HG03025 (cell line): Measurements from ENCODE around the gene ANKFN1.

ENCODE experiments used
- ATAC-seq: cut with Tn5 transposase; IDR thresholded peaks from one replicate; pipeline ENCODE4 v1.9.1; 2021; ENCODE audit warnings: mild to moderate bottlenecking, moderate library complexity; ENCODE audit not compliant: unreplicated experiment, low FRiP score

Gene ANKFN1

DNA sequence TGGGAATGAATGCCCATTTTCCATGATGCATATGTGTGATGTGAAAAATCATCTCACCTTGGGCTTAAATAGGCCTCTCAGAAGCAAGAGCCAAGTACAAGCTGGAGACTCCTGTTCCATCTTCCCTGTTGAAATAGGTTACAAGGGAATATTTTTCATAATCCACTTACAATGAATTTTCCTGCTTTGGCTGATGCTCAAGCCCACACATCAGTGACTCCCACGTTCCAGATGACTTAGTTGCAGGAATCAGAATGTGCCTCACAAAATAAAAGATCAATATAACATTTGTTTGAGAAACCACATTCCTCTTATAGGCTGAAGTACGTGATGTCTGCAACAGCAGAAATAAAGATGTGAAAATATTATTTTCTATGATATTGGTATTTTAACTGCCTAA is 24.1 kb downstream of the ANKFN1 start:
- no peak for ATAC-seq

- no peak for ATAC-seq
These were observed 24.9 kb downstream of the ANKFN1 start for GRCh38 chr17:56178203-56178602.

DNA sequence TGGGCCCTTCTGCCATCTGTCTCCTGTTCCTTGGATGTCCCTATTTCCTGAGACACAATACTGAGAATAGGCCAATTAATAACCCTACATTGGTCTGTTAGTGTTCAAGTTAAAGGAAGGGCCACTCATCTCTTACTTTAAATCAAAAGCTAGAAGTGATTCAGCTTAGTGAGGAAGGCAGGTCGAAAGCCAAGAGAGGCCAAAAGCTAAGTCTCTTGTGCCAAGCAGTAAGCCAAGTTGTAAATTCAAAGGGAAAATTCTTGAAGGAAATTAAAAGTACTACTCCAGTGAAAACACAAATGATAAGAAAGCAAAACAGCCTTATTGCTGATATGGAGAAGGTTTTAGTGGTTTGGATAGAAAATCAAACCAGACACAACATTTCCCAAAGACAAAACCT is 28.8 kb downstream of the ANKFN1 start:
- no peak for ATAC-seq

DNA sequence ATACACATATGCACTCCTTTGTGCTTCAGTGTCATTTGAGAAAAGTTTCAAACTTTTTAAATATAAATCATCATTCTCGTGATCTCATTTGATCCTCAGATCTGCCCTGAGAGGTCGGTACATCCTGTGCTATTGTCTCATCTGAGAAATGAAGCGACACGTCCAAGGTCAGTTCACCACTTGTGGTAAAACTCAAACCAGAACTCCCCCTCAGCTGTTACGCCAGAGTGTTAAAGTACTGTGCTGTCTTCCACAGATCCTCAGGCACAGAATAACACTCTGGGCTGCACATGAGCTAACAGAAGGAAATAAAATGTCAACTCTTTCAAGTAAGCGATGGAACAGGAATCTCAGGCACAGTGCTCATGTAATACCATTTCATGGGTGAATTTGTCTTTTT is 31.4 kb downstream of the ANKFN1 start:
- ATAC-seq, result no peak

- no peak for ATAC-seq
These were observed 32.4 kb downstream of the ANKFN1 start for GRCh38 chr17:56185491-56186221.

GRCh38 chr17:56186222-56186786 is 33.0 kb downstream of the ANKFN1 start:
- no peak for ATAC-seq

GRCh38 chr17:56203430-56203829 is 50.2 kb downstream of the ANKFN1 start:
- no peak for ATAC-seq

GRCh38 chr17:56206351-56206750 is 53.1 kb downstream of the ANKFN1 start:
- no peak for ATAC-seq

DNA sequence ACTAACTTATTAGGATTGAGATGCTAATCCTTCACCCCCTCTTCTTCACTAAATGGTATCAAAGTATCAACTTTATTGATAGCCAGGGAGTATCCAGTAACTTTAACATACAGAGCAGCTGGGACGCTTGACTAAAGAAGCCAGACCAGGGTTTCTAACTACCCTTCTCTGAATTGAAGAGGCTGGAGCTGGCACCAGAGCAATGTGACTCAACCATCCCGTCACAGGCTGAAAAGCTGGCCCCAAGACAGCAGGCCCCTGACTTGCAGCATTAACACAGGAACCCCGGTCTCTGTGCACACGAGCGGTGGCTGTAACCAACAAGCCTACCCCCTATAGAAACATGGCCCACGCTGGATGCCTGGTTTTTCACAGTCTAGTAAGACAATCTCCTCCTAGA is 59.8 kb downstream of the ANKFN1 start:
- no peak for ATAC-seq

DNA sequence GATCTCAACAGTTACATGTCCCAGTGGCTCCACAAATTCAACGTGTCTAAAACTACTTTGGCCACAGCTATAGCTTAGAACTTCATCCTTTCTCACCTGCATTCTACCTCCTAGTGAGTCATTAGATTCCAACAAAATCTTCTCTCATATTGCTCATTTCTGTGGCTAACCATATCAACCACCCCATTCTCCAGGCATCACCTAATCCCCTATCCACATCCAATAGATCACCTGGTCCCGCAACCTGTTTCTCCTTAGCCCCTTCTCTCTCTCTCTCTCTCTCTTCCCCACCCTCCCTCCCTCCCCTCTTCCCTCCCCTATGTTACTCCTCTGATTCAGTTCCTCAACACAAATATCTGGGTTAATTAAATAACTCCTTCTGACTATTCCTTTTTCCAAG is 64.6 kb downstream of the ANKFN1 start:
- no peak for ATAC-seq

DNA sequence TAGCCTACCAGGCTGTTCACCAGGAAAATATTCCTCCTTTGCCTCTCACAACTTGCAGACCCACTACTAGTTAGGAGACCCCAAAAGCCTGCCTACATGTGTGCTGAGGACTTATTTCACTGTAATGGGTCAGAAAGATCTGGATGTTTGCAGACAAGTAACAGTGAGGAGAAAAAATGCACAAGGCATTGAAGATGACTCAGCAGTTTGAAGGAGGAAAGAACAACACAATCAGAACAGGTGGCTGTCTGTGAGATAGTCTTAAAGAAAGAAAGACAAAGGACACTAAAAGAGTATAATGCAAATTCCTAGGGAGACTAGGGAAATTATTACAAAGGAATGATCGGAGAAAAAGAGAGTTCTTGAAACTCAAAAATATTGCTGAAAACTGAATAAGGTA is 69.0 kb downstream of the ANKFN1 start:
- ATAC-seq, result no peak

- ATAC-seq, result no peak
These were observed 77.4 kb downstream of the ANKFN1 start for GRCh38 chr17:56230660-56231059.

- no peak for ATAC-seq
These were observed 78.0 kb downstream of the ANKFN1 start for GRCh38 chr17:56231252-56231651.

DNA sequence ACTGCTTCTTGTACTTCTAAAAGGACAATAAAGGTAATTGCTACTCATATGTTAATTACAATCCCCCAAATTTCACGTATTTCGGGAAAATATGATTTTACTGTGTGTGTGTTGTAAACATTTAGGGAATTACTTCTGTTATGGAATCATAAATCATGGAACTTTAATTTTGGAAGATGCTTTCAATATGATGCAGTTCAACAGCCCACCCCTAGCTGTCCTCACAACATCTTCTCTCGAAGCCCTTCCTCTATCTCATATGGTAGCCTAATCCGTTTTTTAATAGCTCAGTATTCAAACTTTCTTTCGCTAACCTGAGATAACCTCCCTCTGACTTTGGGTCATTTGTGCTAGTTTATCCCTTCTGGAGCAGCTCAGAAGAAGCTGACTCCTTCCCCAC is 78.4 kb downstream of the ANKFN1 start:
- ATAC-seq, result no peak

GRCh38 chr17:56244268-56244890 is 91.1 kb downstream of the ANKFN1 start:
- no peak for ATAC-seq

GRCh38 chr17:56247816-56248215 is 94.5 kb downstream of the ANKFN1 start:
- no peak for ATAC-seq

- no peak for ATAC-seq
These were observed 103.8 kb downstream of the ANKFN1 start for GRCh38 chr17:56257075-56257474.

- ATAC-seq, result no peak
These were observed 107.2 kb downstream of the ANKFN1 start for GRCh38 chr17:56260376-56261002.

- no peak for ATAC-seq
These were observed 109.5 kb downstream of the ANKFN1 start for GRCh38 chr17:56262803-56263202.

- no peak for ATAC-seq
These were observed 116.5 kb downstream of the ANKFN1 start for GRCh38 chr17:56269556-56270389.

DNA sequence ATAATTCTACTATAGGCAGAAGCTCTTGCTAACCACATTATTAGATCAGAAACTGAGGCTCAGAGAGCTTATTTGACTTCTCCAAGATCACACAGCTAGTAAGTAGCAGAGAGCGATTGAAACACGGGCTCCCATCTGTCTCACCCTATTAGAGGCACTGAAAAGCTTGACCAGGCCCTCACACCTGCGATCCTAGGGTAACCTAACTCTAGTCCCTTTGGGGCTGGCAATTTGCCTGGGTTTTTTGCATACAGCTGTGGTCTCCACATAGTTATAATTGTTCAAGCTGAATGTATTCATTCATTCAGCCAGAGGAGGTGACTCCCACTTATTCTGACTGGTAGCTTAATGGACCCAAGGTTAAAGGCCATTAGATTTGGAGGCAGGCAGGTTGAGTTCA is 121.2 kb downstream of the ANKFN1 start:
- no peak for ATAC-seq
